Kidney (tissue), 14 donors: ENCODE results near the gene MYO16. TPM values are rescaled to one million over a fixed set of nuclear protein-coding genes. Genes with fewer than 3 reads are reported as not detected.

Experiments
- DNase-seq, 5 donors: peaks; one replicate each; pipeline ENCODE4 v3.0.0-alpha.2; 2013 to 2020
- FAIRE-seq: peaks from 2 replicates; lab custom pipeline; 2012; peaks lifted over from hg19 to GRCh38; lab: Jason Lieb, UNC
- H3K27ac ChIP-seq, 2 donors: one replicate each; pipeline ENCODE4 v1.7.0; 2013; ENCODE audit warnings: low read depth in 2 of 2, low read length in 2 of 2, inconsistent platforms in 1 of 2
- H3K27me3 ChIP-seq: one replicate; pipeline ENCODE4 v1.7.1; 2013; ENCODE audit warnings: low read length, inconsistent platforms; ENCODE audit not compliant: control insufficient read depth, insufficient read depth
- H3K36me3 ChIP-seq, 3 donors: one replicate each; pipeline versions ENCODE4 v1.7.0 to v1.7.1; 2013; ENCODE audit warnings: low read length in 3 of 3, control low read depth in 1 of 3, inconsistent platforms in 1 of 3; ENCODE audit not compliant: insufficient read depth in 3 of 3, control insufficient read depth in 2 of 3
- H3K4me1 ChIP-seq, 3 donors: one replicate each; pipeline versions ENCODE4 v1.7.0 to v1.7.1; 2013; ENCODE audit warnings: low read length in 3 of 3, inconsistent platforms in 1 of 3, low read depth in 1 of 3; ENCODE audit not compliant: control insufficient read depth in 2 of 3, insufficient read depth in 2 of 3
- H3K4me3 ChIP-seq, 3 donors: one replicate each; pipeline versions ENCODE4 v1.7.0 to v1.8.1; 2013; ENCODE audit warnings: low read length in 3 of 3, control low read depth in 1 of 3, inconsistent platforms in 1 of 3
- H3K9ac ChIP-seq, 3 donors: one replicate each; pipeline versions ENCODE4 v1.7.0 to v1.7.1; 2013; ENCODE audit warnings: low read length in 3 of 3, control low read depth in 1 of 3, inconsistent platforms in 1 of 3
- H3K9me3 ChIP-seq, 3 donors: one replicate each; pipeline versions ENCODE4 v1.7.0 to v1.7.1; 2013; ENCODE audit warnings: low read length in 3 of 3, control low read depth in 1 of 3, inconsistent platforms in 1 of 3; ENCODE audit not compliant: control insufficient read depth in 2 of 3, insufficient read depth in 1 of 3
- intact Hi-C: fragments of 100-400 bp; cut with DNase I; formaldehyde crosslinking; loops from one replicate; pipeline ENCODE4 v1.11.1; 2022
- polyA plus RNA-seq: library from polyadenylated mRNA; stranded (reverse); fragments of 350-450 nt; fragmentation: Illumina TruSeq; extraction: RNeasy Lipid Tissue Mini Kit (QIAGEN cat#74804); gene quantifications from one replicate; pipeline ENCODE4 v1.2.3, GENCODE V29; 2014; ENCODE audit warnings: low read depth, low replicate concordance; ENCODE audit not compliant: insufficient read depth
- total RNA-seq: library from RNA; stranded (reverse); fragmentation: NEBNext Ultra II Directional; extraction: Animal tissue kit (Norgen Biotek cat#: 25700); gene quantifications from one replicate; pipeline ENCODE4 v1.2.1, GENCODE V29; 2021
- TF ChIP-seq, protein P1 (sequence below): IDR thresholded peaks from 3 replicates; pipeline ENCODE4 v1.5.1; 2012; ENCODE audit warnings: mild to moderate bottlenecking, moderate library complexity, borderline replicate concordance; ENCODE audit not compliant: insufficient read depth; ENCODE audit errors: extremely low read depth
- donor health status: control.
- donor health status: control.
- donor health status: control.
- donor health status: control.
- donor health status: control.
- donor health status: DM: yes; HTN: yes; CAD: no.
- donor health status: Normal renal cell carcinoma (clear cell type).

MYO16 gene
- total and polyA plus RNA-seq, 2 donors from 2014 or later = 0.22 to 0.43 TPM

DNA sequence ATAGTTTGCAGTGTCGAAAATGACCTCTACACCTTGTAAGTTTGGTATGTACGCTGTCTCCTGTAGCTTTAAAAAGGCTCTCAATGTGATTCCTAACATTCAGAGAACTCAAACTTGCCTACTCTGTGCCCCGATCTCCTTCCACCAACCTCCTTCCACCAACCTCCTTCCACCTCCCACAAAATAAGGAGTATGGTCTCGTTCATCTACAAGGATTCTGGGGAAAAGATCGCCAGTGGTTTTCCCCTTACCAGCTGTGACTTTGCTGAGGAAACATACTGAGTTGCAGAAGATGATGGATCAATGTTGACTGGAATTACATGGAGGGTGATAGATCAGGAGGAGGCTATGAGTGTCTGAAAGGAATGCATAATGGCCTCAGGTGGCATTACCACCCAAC, 16.0 kb downstream of the MYO16 start:
- H3K27me3 ChIP-seq = no peaks in the 10 kb centered on the region

GRCh38 chr13:108650271-108650670, 20.9 kb downstream of the MYO16 start:
- no peak for FAIRE-seq
- no peak overlapping the region for H3K27ac ChIP-seq
- no peaks in the 10 kb centered on the region for H3K36me3 ChIP-seq
- H3K4me3 ChIP-seq = no peak overlapping the region
- no peaks in the 10 kb centered on the region for H3K4me1 ChIP-seq
- TF ChIP-seq, protein P1, sequence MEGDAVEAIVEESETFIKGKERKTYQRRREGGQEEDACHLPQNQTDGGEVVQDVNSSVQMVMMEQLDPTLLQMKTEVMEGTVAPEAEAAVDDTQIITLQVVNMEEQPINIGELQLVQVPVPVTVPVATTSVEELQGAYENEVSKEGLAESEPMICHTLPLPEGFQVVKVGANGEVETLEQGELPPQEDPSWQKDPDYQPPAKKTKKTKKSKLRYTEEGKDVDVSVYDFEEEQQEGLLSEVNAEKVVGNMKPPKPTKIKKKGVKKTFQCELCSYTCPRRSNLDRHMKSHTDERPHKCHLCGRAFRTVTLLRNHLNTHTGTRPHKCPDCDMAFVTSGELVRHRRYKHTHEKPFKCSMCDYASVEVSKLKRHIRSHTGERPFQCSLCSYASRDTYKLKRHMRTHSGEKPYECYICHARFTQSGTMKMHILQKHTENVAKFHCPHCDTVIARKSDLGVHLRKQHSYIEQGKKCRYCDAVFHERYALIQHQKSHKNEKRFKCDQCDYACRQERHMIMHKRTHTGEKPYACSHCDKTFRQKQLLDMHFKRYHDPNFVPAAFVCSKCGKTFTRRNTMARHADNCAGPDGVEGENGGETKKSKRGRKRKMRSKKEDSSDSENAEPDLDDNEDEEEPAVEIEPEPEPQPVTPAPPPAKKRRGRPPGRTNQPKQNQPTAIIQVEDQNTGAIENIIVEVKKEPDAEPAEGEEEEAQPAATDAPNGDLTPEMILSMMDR = no peak
- no peak for DNase-seq
- no peak overlapping the region for H3K9ac ChIP-seq
- no peaks in the 10 kb centered on the region for H3K27me3 ChIP-seq
- intact Hi-C loops = no loop called here
- H3K9me3 ChIP-seq = peaks cover 0 to 4% (median 0%) of the 10 kb centered on the region in 3 donors

More for the DNA sequence above, 16.0 kb downstream of the MYO16 start:
- Histone ChIP-seq H3K9me3 (peaks cover 0 to 6% (median 0%) of the 10 kb centered on the region in 3 donors), H3K4me3 (no peak overlapping the region), H3K36me3 (no peaks in the 10 kb centered on the region), H3K9ac (no peak overlapping the region), H3K27ac (no peak overlapping the region), H3K4me1 (no peaks in the 10 kb centered on the region)
- DNase-seq (no peak), FAIRE-seq (no peak)
- intact Hi-C loops = no loop called here
- TF ChIP-seq, protein P1 = no peak

GRCh38 chr13:108656742-108657141, 27.3 kb downstream of the MYO16 start:
- Histone ChIP-seq H3K36me3 (no peaks in the 10 kb centered on the region), H3K4me1 (no peaks in the 10 kb centered on the region), H3K9me3 (no peaks in the 10 kb centered on the region), H3K9ac (no peak overlapping the region), H3K4me3 (no peak overlapping the region), H3K27ac (no peak overlapping the region), H3K27me3 (no peaks in the 10 kb centered on the region)
- FAIRE-seq (no peak), DNase-seq (no peak)
- TF ChIP-seq, protein P1 = no peak
- intact Hi-C loops = no loop called here

DNA sequence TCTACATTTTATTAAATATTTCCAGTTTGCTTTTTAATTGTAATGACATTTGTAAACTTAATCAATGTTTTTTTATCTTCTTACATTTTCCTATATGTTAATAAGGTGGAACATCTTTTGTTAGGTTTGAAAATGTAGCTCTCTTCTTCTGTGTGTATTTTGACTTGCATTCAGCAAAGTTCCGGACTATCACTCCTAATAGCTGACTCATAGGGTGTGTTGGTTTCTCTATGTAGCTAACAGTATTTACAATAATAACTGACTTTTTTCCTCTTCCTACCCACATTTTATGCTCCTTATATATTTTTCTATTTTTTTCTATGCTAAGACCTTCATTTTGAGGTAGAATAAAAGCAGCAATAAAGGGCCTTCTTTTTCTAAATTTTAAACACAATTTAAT, 28.1 kb downstream of the MYO16 start:
- FAIRE-seq = no peak
- Histone ChIP-seq H3K9me3 (no peaks in the 10 kb centered on the region), H3K4me3 (no peak overlapping the region), H3K4me1 (no peaks in the 10 kb centered on the region), H3K27ac (no peak overlapping the region), H3K36me3 (no peaks in the 10 kb centered on the region), H3K27me3 (no peaks in the 10 kb centered on the region), H3K9ac (no peak overlapping the region)
- intact Hi-C loops = no loop called here
- DNase-seq = no peak
- TF ChIP-seq, protein P1 = no peak
